Hepatocyte (in vitro differentiated cells): ENCODE measurements around the gene AASDH. TPM values are rescaled to one million over a fixed set of nuclear protein-coding genes. Genes with fewer than 3 reads are reported as not detected.

Experiments used
- DNase-seq: peaks from one replicate; pipeline ENCODE4 v3.0.0-alpha.2; 2016; ENCODE audit warnings: low spot score
- H2AFZ ChIP-seq: fragments of 200-600 bp; sonication (generic); 2 replicates; pipeline ENCODE4 v1.6.0; 2016; ENCODE audit warnings: antibody characterized with exemption, mild to moderate bottlenecking
- H3K27ac ChIP-seq: fragments of 200-600 bp; sonication (generic); 2 replicates; pipeline ENCODE4 v1.5.1; 2016; ENCODE audit warnings: mild to moderate bottlenecking
- H3K27me3 ChIP-seq: fragments of 200-600 bp; sonication (generic); 2 replicates; pipeline ENCODE4 v1.6.1; 2016
- H3K36me3 ChIP-seq: fragments of 200-600 bp; sonication (generic); replicated peaks from 2 replicates; pipeline ENCODE4 v1.5.1; 2016; ENCODE audit warnings: low read depth; ENCODE audit not compliant: insufficient read depth
- H3K4me1 ChIP-seq: fragments of 200-600 bp; sonication (generic); 2 replicates; pipeline ENCODE4 v1.5.1; 2016; ENCODE audit warnings: mild to moderate bottlenecking, moderate library complexity; ENCODE audit not compliant: insufficient read depth
- H3K4me2 ChIP-seq: fragments of 200-600 bp; sonication (generic); 2 replicates; pipeline ENCODE4 v1.6.0; 2016
- H3K4me3 ChIP-seq: fragments of 200-600 bp; sonication (generic); 2 replicates; pipeline ENCODE4 v1.5.1; 2016; ENCODE audit warnings: mild to moderate bottlenecking
- H3K79me2 ChIP-seq: fragments of 200-600 bp; sonication (generic); 2 replicates; pipeline ENCODE4 v1.6.0; 2017; ENCODE audit warnings: mild to moderate bottlenecking
- H3K9me2 ChIP-seq: fragments of 200-600 bp; sonication (generic); replicated peaks from 2 replicates; pipeline ENCODE4 v1.6.0; 2017; ENCODE audit warnings: mild to moderate bottlenecking; ENCODE audit not compliant: insufficient read depth
- H3K9me3 ChIP-seq: fragments of 200-600 bp; sonication (generic); 2 replicates; pipeline ENCODE4 v1.5.1; 2016; ENCODE audit warnings: low read depth, mild to moderate bottlenecking
- H4K20me1 ChIP-seq: fragments of 200-600 bp; sonication (generic); 2 replicates; pipeline ENCODE4 v1.6.0; 2016; ENCODE audit warnings: mild to moderate bottlenecking; ENCODE audit not compliant: insufficient read depth, poor library complexity, severe bottlenecking
- CTCF ChIP-seq: fragments of 200-600 bp; sonication (generic); IDR thresholded peaks from 2 replicates; pipeline ENCODE4 v1.5.1; 2016; ENCODE audit warnings: antibody characterized with exemption, mild to moderate bottlenecking; ENCODE audit not compliant: poor library complexity
- EZH2 ChIP-seq: fragments of 200-600 bp; sonication (generic); IDR thresholded peaks from 2 replicates; pipeline ENCODE4 v1.6.1; 2016; ENCODE audit warnings: antibody characterized with exemption, mild to moderate bottlenecking, borderline replicate concordance
- EZH2phosphoT487 ChIP-seq: fragments of 200-600 bp; sonication (generic); IDR thresholded peaks from one replicate; pipeline ENCODE4 v1.6.1; 2018; ENCODE audit warnings: antibody characterized with exemption, mild to moderate bottlenecking, low read depth, moderate library complexity; ENCODE audit not compliant: unreplicated experiment, severe bottlenecking
- WGBS: methylation state at CpG from one replicate; pipeline ENCODE4 v1.1.6; 2016; ENCODE audit warnings: low lambda C conversion rate; ENCODE audit errors: missing lambda C conversion rate; 5-methylcytosine and 5-hydroxymethylcytosine counted together
- polyA plus RNA-seq: library from polyadenylated mRNA; unstranded; fragments of >200 nt; fragmentation: Nextera tagmentation; extraction: Ambion mirVana; gene quantifications from 2 replicates; pipeline ENCODE4 v1.2.1, GENCODE V29; 2016
- total RNA-seq: library from RNA; depleted of rRNA; stranded (reverse); fragments of >200 nt; gene quantifications from 2 replicates; pipeline ENCODE4 v1.2.3, GENCODE V29; 2014

AASDH gene
- total and polyA plus RNA-seq, 2 experiments from 2014 or later, result 9.3 to 11.9 TPM

- H2AFZ ChIP-seq, result no peak overlapping the region
- no peak overlapping the region for H3K27ac ChIP-seq
- TF ChIP-seq EZH2phosphoT487 (no peak), EZH2 (no peak), CTCF (no peak)
- WGBS, result 83% methylated on average over 7 of the region's 7 CpGs
- H3K4me1 ChIP-seq, result no peaks in the 10 kb centered on the region
- H3K4me3 ChIP-seq, result no peak overlapping the region
- no peak for DNase-seq
- H4K20me1 ChIP-seq, result no peaks in the 10 kb centered on the region
- no peaks in the 10 kb centered on the region for H3K27me3 ChIP-seq
- no peaks in the 10 kb centered on the region for H3K9me2 ChIP-seq
- H3K9me3 ChIP-seq, result no peaks in the 10 kb centered on the region
- no peaks in the 10 kb centered on the region for H3K36me3 ChIP-seq
- H3K4me2 ChIP-seq, result no peak overlapping the region
- H3K79me2 ChIP-seq, result no peaks in the 10 kb centered on the region
Observed at GRCh38 chr4:56311299-56311975, 75.9 kb downstream of the AASDH start.

GRCh38 chr4:56310401-56311125 is 76.7 kb downstream of the AASDH start:
- no peaks in the 10 kb centered on the region for H3K4me1 ChIP-seq
- no peak for TF ChIP-seq EZH2
- TF ChIP-seq CTCF, result no peak
- TF ChIP-seq EZH2phosphoT487, result no peak
- H3K79me2 ChIP-seq, result no peaks in the 10 kb centered on the region
- H3K27ac ChIP-seq, result no peak overlapping the region
- H3K27me3 ChIP-seq, result no peaks in the 10 kb centered on the region
- no peak overlapping the region for H3K4me2 ChIP-seq
- H2AFZ ChIP-seq, result no peak overlapping the region
- no peaks in the 10 kb centered on the region for H3K9me3 ChIP-seq
- H3K36me3 ChIP-seq, result no peaks in the 10 kb centered on the region
- WGBS, result 96% methylated on average over 5 of the region's 5 CpGs
- H4K20me1 ChIP-seq, result no peaks in the 10 kb centered on the region
- DNase-seq, result no peak
- H3K9me2 ChIP-seq, result no peaks in the 10 kb centered on the region
- no peak overlapping the region for H3K4me3 ChIP-seq

GRCh38 chr4:56308384-56308783 is 78.9 kb downstream of the AASDH start:
- Histone ChIP-seq H4K20me1 (no peaks in the 10 kb centered on the region), H3K4me1 (no peaks in the 10 kb centered on the region), H3K4me3 (no peak overlapping the region), H3K36me3 (no peaks in the 10 kb centered on the region), H3K9me3 (no peaks in the 10 kb centered on the region), H3K27ac (no peak overlapping the region), H3K9me2 (no peaks in the 10 kb centered on the region), H2AFZ (no peak overlapping the region), H3K4me2 (no peak overlapping the region), H3K79me2 (no peaks in the 10 kb centered on the region), H3K27me3 (no peaks in the 10 kb centered on the region)
- DNase-seq, result no peak
- TF ChIP-seq EZH2, result no peak
- no peak for TF ChIP-seq EZH2phosphoT487
- no peak for TF ChIP-seq CTCF
- WGBS, result 86% methylated on average over 4 of the region's 4 CpGs
